Measurements from ENCODE around the gene ZNF541. TPM values are rescaled to one million over a fixed set of nuclear protein-coding genes. Genes with fewer than 3 reads are reported as not detected.
"Not testable (repeated sequence)": the region's sequence is repeated elsewhere in the genome, so short reads cannot be mapped to it uniquely, and the experiment has no call there.

Gene ZNF541
- total RNA-seq, 3 donors from 2014 or later = 0.22 TPM; not detected in 2

DNA sequence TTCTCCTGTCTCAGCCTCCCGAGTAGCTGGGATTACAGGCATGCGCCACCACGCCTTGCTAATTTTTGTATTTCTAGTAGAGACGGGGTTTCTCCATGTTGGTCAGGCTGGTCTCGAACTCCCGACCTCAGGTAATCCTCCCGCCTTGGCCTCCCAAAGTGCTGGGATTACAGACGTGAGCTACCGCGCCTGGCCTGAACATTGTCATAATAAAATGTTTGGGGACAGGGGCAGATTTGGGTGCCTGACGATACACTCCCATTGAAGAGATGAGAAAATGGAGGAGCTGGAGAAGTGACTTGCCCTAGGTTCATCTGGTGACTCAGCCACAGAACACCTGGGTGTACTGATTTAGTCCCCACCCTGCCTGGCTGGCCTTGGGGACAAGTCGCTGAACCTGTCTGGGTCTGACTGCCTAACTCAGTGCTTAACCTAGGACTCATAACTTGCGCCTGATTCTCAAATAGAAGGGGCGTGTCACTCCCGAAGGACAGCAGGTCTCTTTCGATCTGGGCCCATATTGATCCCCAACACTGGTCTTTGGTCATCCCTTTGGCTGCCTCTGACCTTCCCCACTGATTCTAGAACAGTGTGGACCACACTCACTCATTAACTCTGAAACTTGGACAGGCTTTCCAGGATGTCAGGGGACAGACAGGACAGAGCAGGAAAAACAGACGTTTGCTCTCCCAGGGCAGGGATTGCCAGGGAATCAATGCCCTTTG, 28.4 kb upstream of the ZNF541 start:
- Histone ChIP-seq H3K4me1 (ENCODE audit: low read depth) (peaks cover 15% of the 10 kb centered on the region), H3K36me3 (ENCODE audit: low read depth) (no peaks in the 10 kb centered on the region), H3K9me3 (no peaks in the 10 kb centered on the region), H3K4me3 (no peak overlapping the region)
- peak; percentile 74 to 82 (median 74) for DNase-seq
- intact Hi-C loops (cut with DNase I, micrococcal nuclease) = loop anchor here in 1 of 2 donors (10.0 kb wide), 1 partner anchor 87 kb away; the partner anchor contains the start of gene NAPA
- peak; percentile 70 for ATAC-seq
- TF ChIP-seq, protein P1, sequence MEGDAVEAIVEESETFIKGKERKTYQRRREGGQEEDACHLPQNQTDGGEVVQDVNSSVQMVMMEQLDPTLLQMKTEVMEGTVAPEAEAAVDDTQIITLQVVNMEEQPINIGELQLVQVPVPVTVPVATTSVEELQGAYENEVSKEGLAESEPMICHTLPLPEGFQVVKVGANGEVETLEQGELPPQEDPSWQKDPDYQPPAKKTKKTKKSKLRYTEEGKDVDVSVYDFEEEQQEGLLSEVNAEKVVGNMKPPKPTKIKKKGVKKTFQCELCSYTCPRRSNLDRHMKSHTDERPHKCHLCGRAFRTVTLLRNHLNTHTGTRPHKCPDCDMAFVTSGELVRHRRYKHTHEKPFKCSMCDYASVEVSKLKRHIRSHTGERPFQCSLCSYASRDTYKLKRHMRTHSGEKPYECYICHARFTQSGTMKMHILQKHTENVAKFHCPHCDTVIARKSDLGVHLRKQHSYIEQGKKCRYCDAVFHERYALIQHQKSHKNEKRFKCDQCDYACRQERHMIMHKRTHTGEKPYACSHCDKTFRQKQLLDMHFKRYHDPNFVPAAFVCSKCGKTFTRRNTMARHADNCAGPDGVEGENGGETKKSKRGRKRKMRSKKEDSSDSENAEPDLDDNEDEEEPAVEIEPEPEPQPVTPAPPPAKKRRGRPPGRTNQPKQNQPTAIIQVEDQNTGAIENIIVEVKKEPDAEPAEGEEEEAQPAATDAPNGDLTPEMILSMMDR (IDR thresholded peaks at IDR 0.05) = no peak

DNA sequence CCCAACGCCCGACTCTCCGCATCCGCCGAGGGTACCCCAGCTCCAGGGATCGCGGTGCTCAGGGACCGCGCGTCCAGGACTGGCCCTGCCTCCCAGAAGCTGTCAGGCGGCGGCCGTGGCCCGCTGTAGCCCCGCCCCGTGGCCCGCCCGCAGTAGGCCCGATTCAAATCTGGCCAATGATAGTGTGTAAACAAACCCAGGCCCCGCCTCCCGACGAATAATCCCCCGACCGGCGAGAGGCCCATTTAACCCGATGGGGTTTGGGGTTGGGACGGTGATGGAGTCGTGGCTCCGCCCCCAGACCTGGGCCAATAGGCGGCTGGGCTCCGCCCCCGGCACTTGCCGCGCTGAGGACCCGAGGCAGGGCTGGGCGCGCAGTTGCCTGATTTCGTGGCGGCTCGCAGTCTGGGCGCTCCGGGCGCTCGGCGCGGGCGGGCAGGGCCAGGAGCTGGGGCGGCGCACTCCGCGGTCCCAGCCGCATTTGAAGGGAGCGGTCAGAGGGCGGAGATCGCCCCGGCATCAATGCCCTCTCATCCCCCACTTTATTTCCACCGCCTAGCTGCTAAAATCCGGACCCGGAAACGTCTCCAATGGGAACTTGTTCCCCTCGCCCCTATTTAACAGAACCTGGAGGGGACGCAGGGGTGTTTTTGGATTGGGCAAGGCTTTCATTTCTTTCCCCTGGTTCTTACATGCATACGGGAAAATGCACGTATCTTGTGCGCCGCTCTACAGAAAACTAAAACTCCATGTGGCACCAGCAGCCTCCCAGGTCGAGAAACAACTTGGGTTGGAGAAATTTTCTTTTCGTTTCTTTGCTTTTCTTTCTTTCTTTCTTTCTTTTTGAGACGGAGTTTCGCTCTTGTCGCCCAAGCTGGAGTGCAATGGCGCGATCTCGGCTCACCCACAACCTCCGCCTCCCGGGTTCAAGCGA, 27.6 kb upstream of the ZNF541 start:
- Histone ChIP-seq H3K4me3 (peak overlapping the region; percentile 14), H3K9me3 (no peaks in the 10 kb centered on the region), H3K36me3 (ENCODE audit: low read depth) (no peaks in the 10 kb centered on the region), H3K4me1 (ENCODE audit: low read depth) (peaks cover 15% of the 10 kb centered on the region)
- intact Hi-C loops (cut with DNase I, micrococcal nuclease) = loop anchor here in 1 of 2 donors (10.0 kb wide), 1 partner anchor 86 kb away; the partner anchor contains the start of gene NAPA
- TF ChIP-seq, protein P1 (IDR thresholded peaks at IDR 0.05) = no peak
- DNase-seq (peak; percentile 100), ATAC-seq (peak; percentile 97)

DNA sequence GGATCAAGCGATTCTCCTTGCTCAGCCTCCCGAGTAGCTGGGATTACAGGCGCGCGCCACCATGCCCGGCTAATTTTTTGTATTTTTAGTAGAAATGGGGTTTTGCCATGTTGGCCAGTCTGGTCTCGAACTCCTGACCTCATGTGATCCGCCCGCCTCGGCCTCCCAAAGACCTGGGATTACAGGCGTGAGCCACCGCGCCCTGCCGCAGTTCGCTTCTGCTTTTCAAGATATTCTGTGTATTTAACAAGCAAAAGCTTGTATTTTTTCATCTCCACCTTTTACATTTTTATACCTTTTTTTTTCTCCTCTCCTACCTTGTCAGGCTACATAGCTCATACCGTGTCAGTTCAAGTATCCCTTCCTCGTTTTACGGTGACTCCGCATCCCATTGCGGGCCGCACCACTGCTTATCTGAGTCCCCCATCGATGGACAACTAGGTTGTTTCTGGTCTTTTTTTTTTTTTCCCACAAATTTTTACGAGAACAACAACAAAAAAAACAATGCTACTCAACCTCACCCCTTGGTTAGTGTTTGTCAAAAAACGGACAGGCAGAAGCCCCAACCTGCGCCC, 26.8 kb upstream of the ZNF541 start:
- H3K36me3 ChIP-seq (ENCODE audit: low read depth); ATAC-seq; H3K9me3 ChIP-seq: not testable (repeated sequence)
- peak overlapping the region; percentile 14 for H3K4me3 ChIP-seq
- H3K4me1 ChIP-seq (ENCODE audit: low read depth) = peaks cover 15% of the 10 kb centered on the region
- intact Hi-C loops (cut with DNase I, micrococcal nuclease) = loop anchor here in 1 of 2 donors (10.0 kb wide), 1 partner anchor 85 kb away; the partner anchor contains the start of gene NAPA
- DNase-seq = peak; percentile 35 to 66 (median 50)

DNA sequence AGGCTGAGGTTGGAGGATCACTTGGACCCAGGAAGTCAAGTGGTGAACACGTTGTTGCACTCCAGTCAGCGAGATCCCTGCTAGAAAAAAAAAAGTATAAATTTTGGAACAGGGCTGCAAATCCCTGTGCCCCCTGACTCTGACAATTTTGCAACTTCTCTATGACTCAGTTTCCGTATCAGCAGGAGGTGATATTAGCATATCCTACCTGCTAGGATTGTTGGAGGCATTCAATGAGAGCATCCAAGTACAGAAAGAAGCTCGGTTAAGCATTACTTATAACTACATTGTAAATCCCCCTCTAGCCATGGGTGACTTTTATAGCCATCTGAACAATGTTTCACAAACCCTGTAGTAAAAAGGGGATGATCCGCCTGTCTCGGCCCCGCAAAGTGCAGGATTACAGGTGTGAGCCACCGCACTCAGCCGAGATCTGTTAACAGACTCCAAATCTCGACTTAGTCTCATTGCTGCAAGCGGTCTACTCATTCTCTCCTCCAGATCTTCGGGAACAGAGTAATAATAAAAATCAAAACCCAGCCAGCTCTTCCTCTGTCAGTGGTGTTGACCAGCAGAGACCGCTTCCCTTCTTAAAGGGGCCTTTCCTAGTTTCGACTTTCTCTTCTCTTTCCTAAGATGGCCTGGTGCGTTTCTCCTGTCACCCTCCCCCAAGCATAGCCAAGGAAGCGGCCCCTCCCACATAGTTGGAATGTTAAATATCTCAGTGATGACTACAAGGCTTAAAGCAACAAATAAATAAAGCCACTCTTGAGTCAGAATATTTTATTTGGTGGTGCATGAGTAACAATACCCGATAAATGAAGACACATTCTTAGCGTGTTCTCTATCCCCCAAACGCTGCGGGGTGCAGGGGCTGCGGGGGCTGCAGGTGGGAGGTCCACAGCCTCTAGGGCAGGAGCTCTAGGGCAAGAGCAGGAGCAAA, 25.7 kb upstream of the ZNF541 start:
- TF ChIP-seq, protein P1 (IDR thresholded peaks at IDR 0.05) = no peak
- no peak for ATAC-seq
- DNase-seq = peak in 2 of 3 donors; percentile 39 to 51
- Histone ChIP-seq H3K36me3 (ENCODE audit: low read depth) (no peaks in the 10 kb centered on the region), H3K9me3 (no peaks in the 10 kb centered on the region), H3K4me3 (no peak overlapping the region), H3K4me1 (ENCODE audit: low read depth) (peaks cover 15% of the 10 kb centered on the region)
- intact Hi-C loops (cut with DNase I, micrococcal nuclease) = no loop called here

DNA sequence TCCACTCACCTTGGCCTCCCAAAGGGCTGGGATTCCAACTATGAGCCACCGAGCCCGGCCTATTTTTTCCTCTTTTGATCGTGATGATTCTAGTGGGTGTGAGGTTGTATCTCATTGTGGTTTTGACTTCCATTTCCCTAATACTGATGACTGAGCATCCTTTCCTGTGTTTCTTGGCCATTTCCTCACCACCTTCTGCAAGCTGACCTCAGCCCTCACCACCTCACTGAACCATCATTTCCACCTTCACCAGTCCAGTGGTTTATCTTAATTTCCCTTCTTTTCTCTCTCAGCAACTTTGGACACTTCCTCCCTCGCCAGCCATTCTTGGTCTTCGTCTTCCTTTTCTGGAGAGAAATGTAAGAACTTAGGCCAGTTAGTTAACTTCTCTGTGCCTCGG, 23.0 kb upstream of the ZNF541 start:
- intact Hi-C loops (cut with DNase I, micrococcal nuclease) = no loop called here
- DNase-seq (no peak), ATAC-seq (no peak)
- Histone ChIP-seq H3K4me1 (ENCODE audit: low read depth) (peaks cover 15% of the 10 kb centered on the region), H3K9me3 (no peaks in the 10 kb centered on the region), H3K36me3 (ENCODE audit: low read depth) (no peaks in the 10 kb centered on the region), H3K4me3 (no peak overlapping the region)
- TF ChIP-seq, protein P1 (IDR thresholded peaks at IDR 0.05) = no peak
